NCI-H2171 treated with DMSO at 0.1 percent for 48 hours (cell line): ENCODE measurements around the gene FRMD4A.
"Not testable (repeated sequence)": the region's sequence is repeated elsewhere in the genome, so short reads cannot be mapped to it uniquely, and the experiment has no call there.

Experiments used
- DNase-seq: peaks from one replicate; lab custom pipeline; 2025; lab: John Stamatoyannopoulos, UW

The FRMD4A gene

GRCh38 chr10:13788711-13789447 lies 541.8 kb downstream of the FRMD4A start:
- peak; percentile 15 for DNase-seq

DNA sequence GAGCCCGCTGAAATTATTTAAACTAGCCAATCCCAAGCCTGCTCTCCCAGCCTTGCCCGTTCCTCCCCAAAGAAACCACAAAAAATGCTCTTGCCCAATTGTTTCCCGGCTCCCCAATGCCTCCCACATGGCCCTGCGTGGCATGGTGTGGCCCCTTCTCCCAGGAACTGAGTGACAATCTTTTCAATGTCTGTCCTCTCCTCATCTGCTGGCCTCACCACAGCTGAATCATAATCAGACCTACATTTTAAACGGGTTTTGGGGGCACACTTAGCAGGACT lies 542.5 kb downstream of the FRMD4A start:
- DNase-seq, result no peak

DNA sequence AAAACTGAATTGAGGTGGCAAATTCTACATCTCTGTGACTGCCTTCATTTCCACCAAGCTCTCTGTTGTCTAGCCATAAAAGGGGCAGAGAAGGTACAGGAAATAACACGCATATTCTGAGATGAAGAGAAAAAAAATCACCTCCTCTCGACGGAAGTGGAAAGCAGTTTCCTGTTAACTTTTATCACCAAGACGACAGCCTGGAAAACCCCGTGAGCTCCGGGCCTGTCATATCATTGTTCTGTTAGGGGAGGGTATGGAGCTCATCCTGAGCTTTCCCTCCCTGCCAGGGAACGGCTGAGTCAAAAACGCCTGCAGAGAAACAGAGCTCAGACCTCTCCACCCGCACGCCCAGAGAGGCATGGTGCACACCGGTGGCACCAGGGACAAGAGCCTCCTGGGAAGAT lies 543.7 kb downstream of the FRMD4A start:
- DNase-seq, result no peak

GRCh38 chr10:13784067-13784466 lies 546.7 kb downstream of the FRMD4A start:
- DNase-seq, result no peak

GRCh38 chr10:13779748-13780147 lies 551.0 kb downstream of the FRMD4A start:
- DNase-seq, result no peak

GRCh38 chr10:13778693-13778960 lies 552.1 kb downstream of the FRMD4A start:
- DNase-seq, result not testable (repeated sequence)

GRCh38 chr10:13776861-13777311 lies 553.8 kb downstream of the FRMD4A start:
- DNase-seq, result no peak

DNA sequence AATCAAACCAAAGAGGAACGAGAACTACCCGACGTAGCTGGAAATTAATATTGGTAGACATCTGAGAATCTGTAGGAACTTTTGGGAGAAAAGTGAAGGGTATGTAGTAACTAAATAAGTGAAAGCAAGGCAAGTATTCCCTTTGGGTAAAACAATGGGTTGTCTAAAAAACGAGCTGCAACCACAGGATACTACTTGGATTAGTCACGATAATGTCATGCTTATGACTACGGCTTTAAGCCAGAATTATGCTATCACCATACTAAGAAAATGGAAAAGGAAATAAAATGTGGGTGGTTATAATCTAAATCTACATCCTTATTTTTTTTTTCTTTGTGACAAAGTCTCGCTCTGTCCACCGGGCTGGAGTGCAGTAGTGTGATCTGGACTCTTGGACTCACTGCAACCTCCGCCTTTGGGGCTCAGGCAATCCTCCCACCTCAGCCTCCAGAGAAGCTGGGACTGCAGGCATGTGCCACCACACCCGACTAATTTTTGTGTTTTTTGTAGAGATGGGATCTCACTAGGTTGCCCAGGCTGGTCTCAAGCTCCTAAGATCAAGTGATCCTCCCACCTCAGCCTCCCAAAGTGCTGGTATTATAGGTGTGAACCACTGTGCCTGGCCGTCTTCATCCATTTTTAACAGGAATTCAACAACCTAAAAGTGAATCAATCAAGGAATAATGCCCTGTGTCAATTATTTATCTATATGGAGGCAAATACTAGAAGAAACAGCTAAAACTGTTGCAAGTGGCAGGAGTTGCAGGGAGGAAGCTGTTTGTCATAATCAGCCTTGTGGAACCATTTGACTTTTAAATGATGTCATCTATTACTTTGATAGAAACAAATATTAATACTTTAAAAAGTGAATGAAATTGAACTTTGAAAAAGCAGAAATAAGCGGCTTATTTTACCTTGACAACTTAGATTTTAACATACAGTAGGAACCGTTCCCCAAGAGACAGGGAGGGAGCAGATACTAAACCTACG lies 554.6 kb downstream of the FRMD4A start:
- DNase-seq, result no peak

DNA sequence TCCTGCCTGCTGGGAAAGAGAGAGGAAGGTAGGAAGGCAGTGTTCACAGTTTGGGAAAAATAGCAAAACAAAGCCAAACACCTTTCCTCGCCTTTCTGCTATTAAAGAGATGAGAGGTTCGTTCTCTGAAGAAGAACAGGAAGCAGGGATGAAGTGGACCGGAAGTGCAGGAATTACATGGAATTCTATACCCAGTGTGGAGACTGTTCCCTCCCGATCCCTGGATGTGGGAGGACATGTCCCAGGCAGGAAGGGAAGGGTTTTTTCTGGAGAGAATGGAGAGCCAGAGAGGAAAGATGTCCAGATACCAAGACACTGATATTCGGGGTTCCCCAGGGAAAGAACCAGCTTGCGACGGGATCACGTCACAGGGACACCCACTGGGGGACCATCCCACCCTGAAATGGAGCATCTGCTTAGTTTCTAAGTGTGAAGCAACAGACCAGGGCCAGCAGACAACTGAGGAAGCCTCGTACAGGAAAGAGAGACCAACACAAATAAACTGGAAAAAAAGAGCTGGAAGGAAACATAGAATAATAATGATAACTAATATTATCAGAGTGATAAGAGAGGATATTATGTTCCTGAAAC lies 556.3 kb downstream of the FRMD4A start:
- no peak for DNase-seq

- no peak for DNase-seq
Measured at GRCh38 chr10:13773496-13774170, 557.1 kb downstream of the FRMD4A start.

- no peak for DNase-seq
Measured at GRCh38 chr10:13773043-13773442, 557.7 kb downstream of the FRMD4A start.

DNA sequence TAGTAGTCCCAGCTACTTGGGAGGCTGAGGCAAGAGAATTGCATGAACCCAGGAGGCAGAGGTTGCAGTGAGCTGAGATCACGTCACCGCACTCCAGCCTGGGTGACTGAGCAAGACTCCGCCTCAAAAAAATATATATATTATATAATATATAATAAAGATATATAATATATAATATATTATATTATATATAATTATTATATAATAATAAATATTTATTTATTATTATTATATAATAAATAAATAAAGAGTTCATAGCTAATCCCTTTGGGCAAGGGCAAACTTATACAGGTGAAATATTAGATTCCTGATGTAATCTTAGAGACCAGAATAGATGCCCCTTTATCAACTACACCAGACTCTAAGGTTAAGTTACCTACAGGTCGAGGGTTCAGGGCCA lies 558.7 kb downstream of the FRMD4A start:
- no peak for DNase-seq

DNA sequence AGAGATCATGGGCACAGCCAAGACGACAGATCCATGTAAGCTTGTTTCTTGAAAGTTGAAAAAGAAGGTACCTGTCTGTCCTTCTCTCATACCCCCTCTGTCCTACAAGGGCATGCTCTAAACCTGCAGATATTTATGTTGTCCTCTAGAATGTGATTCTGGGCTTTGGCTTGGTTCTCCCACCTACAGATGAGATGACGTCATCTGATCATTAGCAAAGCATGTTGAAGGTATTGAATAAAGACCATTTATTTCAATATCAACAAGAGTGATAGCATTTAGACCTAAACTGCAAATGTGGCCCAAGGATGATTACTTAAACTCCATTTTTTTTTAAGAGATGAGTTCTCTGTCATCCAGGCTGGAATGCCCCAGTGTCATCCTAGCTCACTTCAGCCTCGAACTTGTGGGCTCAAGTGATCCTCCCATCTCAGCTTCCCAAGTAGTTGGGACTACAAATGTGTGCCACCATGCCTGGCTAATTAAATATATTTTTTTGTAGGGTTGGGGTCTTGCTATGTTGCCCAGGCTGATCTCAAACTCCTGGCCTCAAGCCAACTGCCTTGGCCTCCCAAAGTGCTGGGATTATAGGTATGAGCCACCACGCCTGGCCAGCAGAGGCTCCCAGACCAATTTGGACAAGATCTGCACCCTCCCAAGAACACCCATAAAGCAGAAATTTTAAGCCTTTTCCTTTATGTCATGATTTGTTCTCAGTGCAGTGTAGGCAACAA lies 559.8 kb downstream of the FRMD4A start:
- DNase-seq, result no peak

DNA sequence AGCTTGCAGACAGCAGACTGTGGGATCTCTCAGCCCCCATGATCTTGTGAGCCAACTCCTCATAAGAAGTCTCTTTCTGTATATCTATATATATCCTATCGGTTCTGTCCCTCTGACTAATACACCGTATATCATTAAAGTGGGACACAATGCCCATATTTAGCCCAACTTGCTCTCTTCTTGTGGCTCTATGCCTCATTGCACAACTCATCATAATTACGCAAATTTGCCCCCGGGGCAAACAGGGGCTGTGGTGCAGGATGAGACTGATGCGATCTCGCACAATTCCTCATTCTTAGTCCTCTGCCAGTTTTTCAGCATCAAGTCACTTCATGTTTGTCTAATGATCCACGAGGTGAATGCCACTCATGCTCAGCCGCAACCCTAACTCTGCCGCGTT lies 560.8 kb downstream of the FRMD4A start:
- no peak for DNase-seq

DNA sequence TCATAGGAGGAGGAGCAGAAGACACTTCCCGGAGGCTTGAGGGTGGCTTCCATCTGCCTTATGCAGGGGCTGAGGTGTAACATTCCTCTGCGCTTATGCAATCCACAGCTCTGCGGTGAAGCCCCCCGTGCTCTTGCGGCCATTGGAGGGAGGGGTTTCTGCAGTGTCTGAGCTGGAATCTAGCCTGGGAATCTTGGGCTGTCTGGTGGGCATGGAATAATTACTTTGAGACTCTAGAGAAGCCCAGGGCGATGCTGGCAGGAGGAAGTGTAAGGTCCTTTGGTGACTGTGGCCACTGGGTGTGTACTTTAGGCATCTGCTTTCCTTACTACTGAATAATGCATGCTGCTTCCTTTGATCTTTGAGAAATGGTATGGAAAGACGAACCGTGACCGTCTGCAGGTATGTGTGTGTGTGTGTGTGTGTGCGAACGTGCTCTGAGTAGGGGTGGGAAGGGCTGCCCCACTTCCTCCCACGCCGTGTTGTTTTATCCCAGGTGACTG lies 563.0 kb downstream of the FRMD4A start:
- no peak for DNase-seq

DNA sequence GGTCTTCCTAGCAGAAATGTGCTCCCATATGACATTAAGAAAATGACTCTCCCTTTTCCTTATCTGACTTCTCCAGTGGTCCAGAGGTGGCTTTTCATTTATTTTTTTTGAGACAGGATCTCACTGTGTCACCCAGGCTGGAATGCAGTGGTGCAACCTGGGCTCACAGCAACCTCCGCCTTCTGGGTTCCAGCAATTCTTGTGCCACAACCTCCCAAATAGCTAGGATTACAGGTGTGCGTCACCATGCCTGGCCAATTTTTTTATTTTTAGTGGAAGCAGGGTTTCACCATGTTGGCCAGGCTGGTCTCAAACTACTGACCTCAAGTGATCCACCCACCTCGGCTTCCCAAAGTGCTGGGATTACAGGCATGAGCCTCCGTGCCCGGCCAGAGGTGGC lies 563.6 kb downstream of the FRMD4A start:
- DNase-seq, result not testable (repeated sequence)

DNA sequence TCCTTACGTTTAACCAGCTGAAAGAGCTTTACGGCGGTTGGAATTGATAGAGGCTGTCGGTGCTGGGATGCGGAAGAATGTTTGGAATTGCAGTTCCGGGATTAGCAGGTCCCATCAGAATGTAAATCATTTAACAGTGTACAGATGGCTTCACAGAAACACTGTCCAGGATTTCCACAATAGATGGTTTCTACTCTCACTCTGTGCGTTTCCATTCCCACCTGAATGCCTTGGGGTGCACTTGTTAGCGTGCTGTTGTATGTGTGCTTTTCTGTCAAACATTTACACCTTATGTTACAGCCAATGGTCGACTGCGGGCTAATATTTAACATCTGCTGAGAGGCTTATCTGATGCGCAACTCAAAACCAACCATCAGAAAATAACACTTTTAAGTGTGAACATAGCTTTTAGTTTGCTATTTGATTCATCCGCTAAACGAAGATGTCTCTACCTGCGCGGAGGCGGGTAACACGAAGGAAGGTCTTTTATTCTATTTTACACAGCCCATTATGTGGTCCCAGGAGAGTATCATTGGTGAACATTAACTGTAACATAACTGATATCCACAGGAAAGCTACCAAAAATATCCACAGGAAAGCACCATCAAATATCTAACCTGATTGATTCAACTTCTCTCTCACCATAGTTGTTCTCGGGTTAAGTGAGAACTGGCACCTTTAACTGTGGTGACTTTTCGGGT lies 564.9 kb downstream of the FRMD4A start:
- no peak for DNase-seq

DNA sequence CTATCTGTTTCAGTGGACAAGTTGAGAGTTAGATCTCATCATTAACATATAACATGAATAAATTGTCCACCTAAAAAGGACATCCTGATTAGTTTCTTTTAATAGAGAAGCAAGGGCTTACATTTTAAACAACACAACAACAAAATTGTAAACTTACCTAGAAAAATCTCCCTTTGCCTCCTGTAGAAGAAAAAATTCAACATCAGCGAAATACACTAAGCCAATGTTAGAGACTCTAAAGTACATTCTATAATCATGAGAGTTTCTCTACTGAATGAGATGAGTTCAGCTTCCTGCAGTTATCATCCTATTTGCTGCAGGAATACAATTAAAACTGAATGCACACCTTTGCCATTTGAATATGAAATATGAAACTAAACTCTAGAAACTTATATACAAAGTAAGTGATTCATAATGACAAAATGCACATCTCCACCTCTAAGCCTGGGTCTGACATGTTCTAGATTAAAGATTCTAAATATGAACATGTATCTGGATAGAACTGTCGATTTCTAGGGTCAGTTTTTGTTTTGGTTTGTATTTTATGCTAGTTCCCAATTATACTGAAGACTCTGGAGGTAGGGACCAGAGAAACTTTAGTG lies 569.1 kb downstream of the FRMD4A start:
- DNase-seq, result no peak

DNA sequence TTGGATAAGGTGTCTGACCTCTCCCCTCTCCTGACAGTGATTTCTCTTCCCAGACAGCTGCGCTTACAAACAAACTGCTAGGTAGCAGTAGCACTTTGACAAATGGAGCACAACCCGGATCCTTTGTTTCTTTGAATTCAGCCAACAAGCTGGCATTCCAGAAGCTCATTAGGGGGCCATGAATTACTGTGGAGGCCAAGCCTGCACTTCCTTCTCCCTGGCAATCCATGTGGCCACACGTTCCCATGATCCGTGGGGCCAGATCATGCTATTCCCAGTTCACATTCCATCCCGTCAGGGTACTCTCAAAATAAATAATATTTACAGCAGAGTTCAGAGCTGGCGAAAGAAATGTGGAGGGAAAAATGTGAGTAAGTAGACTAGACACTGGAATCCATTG lies 571.6 kb downstream of the FRMD4A start:
- no peak for DNase-seq

GRCh38 chr10:13758756-13759155 lies 572.0 kb downstream of the FRMD4A start:
- DNase-seq, result no peak

- peak; percentile 90 for DNase-seq
Measured at GRCh38 chr10:13758312-13758711, 572.4 kb downstream of the FRMD4A start.
